ENCODE data around the gene SLC22A23.
A peak's percentile ranks its signal among the peaks of the same experiment; 100 is the strongest.

The SLC22A23 gene

GRCh38 chr6:3456898-3457709 is at the start of gene SLC22A23:
Gene SLC22A23, minus strand, starts transcription at chr6:3457050. Its CDS starts 491 bp downstream, at chr6:3456559.
- peak; percentile 45 for DNase-seq (ENCODE audit: low read depth, low spot score)

- DNase-seq (ENCODE audit: low read depth, low spot score), result no peak
These were observed 49.4 kb upstream of the SLC22A23 start for GRCh38 chr6:3506200-3506599.

GRCh38 chr6:3504938-3505805 is 48.3 kb upstream of the SLC22A23 start:
- DNase-seq (ENCODE audit: low read depth, low spot score), result no peak

- no peak for DNase-seq (ENCODE audit: low read depth, low spot score)
These were observed 47.5 kb upstream of the SLC22A23 start for GRCh38 chr6:3504354-3504753.

GRCh38 chr6:3501826-3502500 is 45.1 kb upstream of the SLC22A23 start:
- no peak for DNase-seq (ENCODE audit: low read depth, low spot score)

- DNase-seq (ENCODE audit: low read depth, low spot score), result no peak
These were observed 43.6 kb upstream of the SLC22A23 start for GRCh38 chr6:3500262-3501014.

GRCh38 chr6:3499603-3500002 is 42.8 kb upstream of the SLC22A23 start:
- no peak for DNase-seq (ENCODE audit: low read depth, low spot score)

- DNase-seq (ENCODE audit: low read depth, low spot score), result no peak
These were observed 39.5 kb upstream of the SLC22A23 start for GRCh38 chr6:3496395-3496794.

GRCh38 chr6:3494391-3495100 is 37.7 kb upstream of the SLC22A23 start:
- DNase-seq (ENCODE audit: low read depth, low spot score), result no peak

GRCh38 chr6:3490625-3490980 is 33.8 kb upstream of the SLC22A23 start:
- DNase-seq (ENCODE audit: low read depth, low spot score), result no peak

GRCh38 chr6:3489961-3490624 is 33.2 kb upstream of the SLC22A23 start:
- no peak for DNase-seq (ENCODE audit: low read depth, low spot score)

- DNase-seq (ENCODE audit: low read depth, low spot score), result no peak
These were observed 32.3 kb upstream of the SLC22A23 start for GRCh38 chr6:3489027-3489757.

- DNase-seq (ENCODE audit: low read depth, low spot score), result no peak
These were observed 28.1 kb upstream of the SLC22A23 start for GRCh38 chr6:3484946-3485345.

GRCh38 chr6:3484192-3484591 is 27.3 kb upstream of the SLC22A23 start:
- no peak for DNase-seq (ENCODE audit: low read depth, low spot score)

- no peak for DNase-seq (ENCODE audit: low read depth, low spot score)
These were observed 26.8 kb upstream of the SLC22A23 start for GRCh38 chr6:3483675-3484074.

GRCh38 chr6:3482869-3483268 is 26.0 kb upstream of the SLC22A23 start:
- DNase-seq (ENCODE audit: low read depth, low spot score), result no peak

- no peak for DNase-seq (ENCODE audit: low read depth, low spot score)
These were observed 24.8 kb upstream of the SLC22A23 start for GRCh38 chr6:3481640-3482039.

- no peak for DNase-seq (ENCODE audit: low read depth, low spot score)
These were observed 23.2 kb upstream of the SLC22A23 start for GRCh38 chr6:3480009-3480408.

GRCh38 chr6:3473773-3474172 is 16.9 kb upstream of the SLC22A23 start:
- no peak for DNase-seq (ENCODE audit: low read depth, low spot score)

- no peak for DNase-seq (ENCODE audit: low read depth, low spot score)
These were observed 14.9 kb upstream of the SLC22A23 start for GRCh38 chr6:3471711-3472110.

All from activated naive CD8-positive, alpha-beta T cell treated with anti-CD3 and anti-CD28 coated beads, Interleukin-2, amount 50 U/mL, for 16 hours (primary cell).